WERI-Rb-1 (cell line): ENCODE measurements around the gene ADPRM.

Experiments used
- DNase-seq: peaks from one replicate; pipeline ENCODE4 v3.0.0-alpha.2; 2020
- H3K27ac ChIP-seq: fragments of 250-450 bp; sonication (Bioruptor Pico); 2 replicates; pipeline ENCODE4 v1.5.1; 2020; ENCODE audit warnings: mild to moderate bottlenecking, moderate library complexity
- H3K27me3 ChIP-seq: fragments of 250-450 bp; sonication (Bioruptor Pico); 2 replicates; pipeline ENCODE4 v1.5.1; 2021; ENCODE audit warnings: mild to moderate bottlenecking, low read depth, moderate library complexity; ENCODE audit not compliant: insufficient read depth, severe bottlenecking
- H3K36me3 ChIP-seq: fragments of 250-450 bp; sonication (Bioruptor Pico); 2 replicates; pipeline ENCODE4 v1.5.1; 2020; ENCODE audit warnings: mild to moderate bottlenecking, moderate library complexity
- H3K4me3 ChIP-seq: 2 replicates; pipeline ENCODE4 v1.5.1; 2011; ENCODE audit warnings: low read depth, mild to moderate bottlenecking, control low read depth, low read length
- H3K9me3 ChIP-seq: fragments of 250-450 bp; sonication (Bioruptor Pico); 2 replicates; pipeline ENCODE4 v1.5.1; 2021; ENCODE audit warnings: mild to moderate bottlenecking, moderate library complexity; ENCODE audit not compliant: severe bottlenecking
- CTCF ChIP-seq: IDR thresholded peaks from 2 replicates; pipeline ENCODE4 v1.5.1; 2011; ENCODE audit warnings: low read depth, mild to moderate bottlenecking, control low read depth, inconsistent platforms, low read length

The ADPRM gene

GRCh38 chr17:10733666-10734065, 36.3 kb downstream of the ADPRM start:
- no peak for TF ChIP-seq CTCF
- no peaks in the 10 kb centered on the region for H3K36me3 ChIP-seq
- no peak overlapping the region for H3K4me3 ChIP-seq
- H3K27ac ChIP-seq: no peak overlapping the region
- H3K9me3 ChIP-seq: no peaks in the 10 kb centered on the region
- no peaks in the 10 kb centered on the region for H3K27me3 ChIP-seq
- no peak for DNase-seq

DNA sequence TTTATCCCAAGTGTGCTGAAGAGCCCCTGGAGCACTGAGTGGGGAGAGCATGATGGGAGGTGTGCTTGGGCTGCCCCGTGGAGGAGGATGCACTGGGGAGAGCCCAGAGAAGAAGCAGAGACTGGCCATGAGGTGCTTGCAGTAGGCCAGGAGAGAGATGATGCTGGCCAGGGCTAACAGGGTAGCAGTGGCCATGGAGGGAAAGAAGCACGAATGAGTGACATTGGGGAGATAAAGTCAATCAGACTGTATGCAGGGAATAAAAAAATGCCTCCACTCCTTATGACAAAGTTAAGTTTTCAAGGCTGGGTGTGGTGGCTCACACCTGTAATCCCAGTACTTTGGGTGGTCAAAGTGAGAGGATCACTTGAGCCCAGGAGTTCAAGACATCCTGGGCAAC, 37.9 kb downstream of the ADPRM start:
- Histone ChIP-seq H3K27me3 (no peaks in the 10 kb centered on the region), H3K36me3 (no peaks in the 10 kb centered on the region), H3K4me3 (no peak overlapping the region), H3K27ac (no peak overlapping the region), H3K9me3 (no peaks in the 10 kb centered on the region)
- DNase-seq: no peak
- TF ChIP-seq CTCF: no peak

DNA sequence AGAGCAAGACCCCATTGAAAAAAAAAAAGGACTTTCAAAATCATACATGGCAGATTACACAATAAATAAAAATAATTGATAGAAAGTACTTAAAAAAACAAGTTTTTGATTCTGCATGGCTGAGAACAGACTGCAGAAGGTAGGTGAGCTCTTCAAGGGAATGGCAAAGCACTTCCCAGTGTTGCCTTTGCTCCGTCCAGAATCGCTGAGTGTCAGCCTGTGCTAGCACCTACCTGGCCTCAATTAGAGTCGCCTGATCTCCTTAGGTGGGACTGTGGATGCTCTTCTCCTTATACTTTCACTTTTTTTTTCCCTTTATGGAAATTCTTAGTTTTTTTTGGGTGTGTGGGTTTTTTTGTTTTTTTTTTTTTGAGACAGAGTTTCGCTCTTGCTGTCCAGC, 38.4 kb downstream of the ADPRM start:
- TF ChIP-seq CTCF: no peak
- H3K9me3 ChIP-seq: no peaks in the 10 kb centered on the region
- no peak overlapping the region for H3K27ac ChIP-seq

GRCh38 chr17:10737168-10737622, 39.8 kb downstream of the ADPRM start:
- no peak overlapping the region for H3K4me3 ChIP-seq
- peak; percentile 67 for DNase-seq
- H3K27ac ChIP-seq: no peak overlapping the region
- TF ChIP-seq CTCF: peak; percentile 71
- no peaks in the 10 kb centered on the region for H3K9me3 ChIP-seq
- H3K27me3 ChIP-seq: no peaks in the 10 kb centered on the region
- H3K36me3 ChIP-seq: no peaks in the 10 kb centered on the region

More for the DNA sequence above, 38.4 kb downstream of the ADPRM start:
- Histone ChIP-seq H3K36me3 (no peaks in the 10 kb centered on the region), H3K27me3 (no peaks in the 10 kb centered on the region), H3K4me3 (no peak overlapping the region)
- no peak for DNase-seq

GRCh38 chr17:10737736-10738135, 40.3 kb downstream of the ADPRM start:
- Histone ChIP-seq H3K4me3 (no peak overlapping the region), H3K27ac (no peak overlapping the region), H3K9me3 (no peaks in the 10 kb centered on the region), H3K36me3 (no peaks in the 10 kb centered on the region), H3K27me3 (no peaks in the 10 kb centered on the region)
- TF ChIP-seq CTCF: no peak
- no peak for DNase-seq

- peak; percentile 21 for DNase-seq
- TF ChIP-seq CTCF: no peak
- no peaks in the 10 kb centered on the region for H3K36me3 ChIP-seq
These were observed 41.3 kb downstream of the ADPRM start for GRCh38 chr17:10738521-10739258.

More at GRCh38 chr17:10738521-10739258, 41.3 kb downstream of the ADPRM start:
- no peaks in the 10 kb centered on the region for H3K27me3 ChIP-seq
- no peaks in the 10 kb centered on the region for H3K9me3 ChIP-seq
- H3K27ac ChIP-seq: no peak overlapping the region
- no peak overlapping the region for H3K4me3 ChIP-seq
